Measurements from ENCODE around the gene ATF6.

The ATF6 gene

DNA sequence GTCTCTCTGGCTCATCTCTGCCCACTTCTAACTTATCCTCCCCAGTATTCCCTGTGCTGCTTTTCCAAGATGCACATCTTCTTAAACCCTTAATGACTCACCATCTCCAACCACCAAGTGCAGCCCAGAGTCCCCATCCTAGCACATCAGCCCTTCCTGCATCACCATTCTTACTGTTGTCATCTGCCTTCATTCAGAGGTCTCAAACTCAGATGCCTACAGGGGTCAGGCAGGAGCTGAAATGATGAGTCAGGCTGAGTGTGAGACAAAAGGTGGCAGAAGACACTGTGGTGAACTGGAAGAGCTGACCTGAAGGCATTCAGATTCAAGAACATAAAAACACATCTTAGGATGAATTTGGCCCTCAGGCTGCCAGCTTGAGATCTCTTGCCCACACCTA lies 223.0 kb downstream of the ATF6 start:
- no peaks in the 10 kb centered on the region for H3K36me3 Mint-ChIP-seq (ENCODE audit: low read depth)
- H3K27me3 Mint-ChIP-seq, result no peaks in the 10 kb centered on the region
- peaks cover 4% of the 10 kb centered on the region for H3K9me3 Mint-ChIP-seq
- H3K4me1 Mint-ChIP-seq (ENCODE audit: low read depth), result peaks cover 4% of the 10 kb centered on the region
- DNase-seq, result no peak
- no peak overlapping the region for H3K27ac Mint-ChIP-seq
- H3K4me3 Mint-ChIP-seq, result no peak overlapping the region

DNA sequence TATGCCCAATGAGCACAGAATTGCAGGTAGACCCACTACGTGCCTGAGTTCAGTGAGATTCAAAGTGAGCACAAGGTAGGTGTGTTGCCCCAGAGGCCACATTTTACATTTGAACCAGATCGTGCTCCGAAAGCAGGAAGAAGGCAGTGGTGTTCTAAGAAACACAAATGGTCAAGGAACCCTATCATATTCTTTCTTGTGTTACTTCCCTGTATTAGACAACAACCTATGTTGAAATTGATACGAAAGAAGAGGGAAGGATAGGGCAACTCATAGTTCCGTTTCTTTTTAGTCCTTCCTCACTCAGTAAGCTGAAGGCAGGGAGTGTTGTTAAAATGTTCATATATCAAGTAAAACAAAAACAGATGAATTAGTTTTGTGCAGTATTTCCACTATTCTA lies 223.7 kb downstream of the ATF6 start:
- H3K27me3 Mint-ChIP-seq, result no peaks in the 10 kb centered on the region
- H3K27ac Mint-ChIP-seq, result no peak overlapping the region
- no peaks in the 10 kb centered on the region for H3K36me3 Mint-ChIP-seq (ENCODE audit: low read depth)
- H3K4me3 Mint-ChIP-seq, result no peak overlapping the region
- H3K9me3 Mint-ChIP-seq, result peaks cover 4% of the 10 kb centered on the region
- H3K4me1 Mint-ChIP-seq (ENCODE audit: low read depth), result peaks cover 4% of the 10 kb centered on the region
- no peak for DNase-seq

DNA sequence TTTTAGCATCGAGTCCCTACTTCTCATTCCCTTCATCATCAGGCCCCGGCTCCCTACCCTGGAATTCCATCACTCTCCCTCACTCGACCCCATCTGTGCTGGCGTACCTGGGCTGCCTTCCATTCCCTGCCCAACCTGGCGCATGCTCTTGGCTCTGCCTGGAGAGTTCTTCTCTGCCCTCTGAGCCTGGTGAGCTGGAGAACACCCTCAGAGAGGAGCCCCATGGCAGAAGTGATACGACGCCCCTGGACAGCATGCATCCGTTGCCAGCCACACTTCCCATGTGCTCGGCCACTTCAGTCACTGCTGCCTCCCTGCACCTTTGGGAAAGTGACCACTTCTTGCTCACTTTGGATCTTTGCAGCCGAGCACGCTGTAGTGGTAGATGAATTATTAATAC lies 227.5 kb downstream of the ATF6 start:
- H3K27ac Mint-ChIP-seq, result no peak overlapping the region
- H3K36me3 Mint-ChIP-seq (ENCODE audit: low read depth), result no peaks in the 10 kb centered on the region

DNA sequence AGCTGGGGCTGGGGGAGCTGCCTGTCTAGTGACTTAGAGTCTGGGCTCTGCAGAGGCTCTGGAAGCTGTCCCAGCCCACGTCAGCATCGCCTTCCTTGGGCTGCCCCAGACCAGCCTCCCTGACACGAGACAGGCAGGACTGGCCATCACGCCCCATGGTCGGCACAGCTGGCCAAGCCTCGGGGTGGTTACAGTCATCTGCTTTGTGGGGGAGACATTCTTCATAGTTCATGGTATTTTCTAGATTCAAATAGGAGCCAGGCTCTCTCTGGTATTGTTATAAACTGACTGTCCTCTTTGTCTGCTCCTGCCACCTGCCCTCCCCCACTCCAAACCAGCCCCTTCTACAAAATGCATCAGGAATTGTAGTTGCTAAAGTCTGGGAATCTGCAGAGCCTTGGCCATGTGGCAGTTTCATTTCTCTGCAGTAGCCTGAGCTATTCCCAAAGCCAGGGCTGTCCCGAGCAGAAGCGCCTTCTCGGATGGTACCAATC lies 228.1 kb downstream of the ATF6 start:
- no peak overlapping the region for H3K27ac Mint-ChIP-seq
- H3K4me3 Mint-ChIP-seq, result no peak overlapping the region
- no peaks in the 10 kb centered on the region for H3K27me3 Mint-ChIP-seq
- H3K4me1 Mint-ChIP-seq (ENCODE audit: low read depth), result no peaks in the 10 kb centered on the region
- no peaks in the 10 kb centered on the region for H3K36me3 Mint-ChIP-seq (ENCODE audit: low read depth)
- H3K9me3 Mint-ChIP-seq, result no peaks in the 10 kb centered on the region
- DNase-seq, result no peak

More for the DNA sequence above, 227.5 kb downstream of the ATF6 start:
- no peak overlapping the region for H3K4me3 Mint-ChIP-seq
- no peaks in the 10 kb centered on the region for H3K27me3 Mint-ChIP-seq
- no peak for DNase-seq
- H3K9me3 Mint-ChIP-seq, result no peaks in the 10 kb centered on the region
- H3K4me1 Mint-ChIP-seq (ENCODE audit: low read depth), result peaks cover 4% of the 10 kb centered on the region

DNA sequence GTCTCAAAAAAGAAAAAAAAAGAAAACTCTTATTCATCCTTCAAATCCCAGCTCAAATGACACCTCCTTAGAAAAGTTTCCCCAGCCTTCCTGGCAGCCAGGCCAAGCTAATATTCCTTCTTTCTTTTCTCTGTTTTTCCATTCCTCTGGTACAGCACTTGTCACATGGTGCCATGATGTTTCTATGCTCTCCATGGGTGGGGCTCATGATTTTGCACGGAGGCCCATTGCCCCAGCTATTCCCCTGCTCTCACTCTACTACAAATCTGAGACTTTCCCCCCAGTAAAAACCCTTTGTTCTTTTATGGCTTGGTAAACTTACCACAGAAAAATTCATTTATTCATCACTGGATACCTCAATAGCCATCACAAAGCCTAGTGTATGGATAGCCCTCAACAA lies 231.0 kb downstream of the ATF6 start:
- H3K27ac Mint-ChIP-seq, result no peak overlapping the region
- H3K4me1 Mint-ChIP-seq (ENCODE audit: low read depth), result no peaks in the 10 kb centered on the region
- no peaks in the 10 kb centered on the region for H3K36me3 Mint-ChIP-seq (ENCODE audit: low read depth)
- H3K4me3 Mint-ChIP-seq, result no peak overlapping the region
- H3K27me3 Mint-ChIP-seq, result no peaks in the 10 kb centered on the region
- H3K9me3 Mint-ChIP-seq, result no peaks in the 10 kb centered on the region
- no peak for DNase-seq

DNA sequence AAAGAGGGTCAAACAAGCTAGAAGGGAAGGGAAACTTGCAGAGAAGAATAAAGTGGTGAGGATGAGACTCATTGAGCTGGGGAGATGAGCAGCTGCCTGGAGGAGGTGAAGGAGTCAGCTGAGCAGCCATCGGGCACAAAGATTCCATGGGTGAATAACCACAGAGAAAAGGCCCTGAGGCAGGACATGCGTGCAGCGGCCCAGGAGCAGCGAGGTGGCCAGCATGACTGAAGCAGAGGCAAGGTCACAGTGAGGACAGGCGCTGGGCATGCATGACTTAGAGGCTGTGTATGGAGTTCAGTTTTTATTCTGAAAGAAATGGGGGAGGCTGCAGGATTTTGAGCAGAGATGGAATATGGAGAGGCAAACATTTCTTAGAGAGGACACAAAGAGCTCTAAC lies 232.7 kb downstream of the ATF6 start:
- DNase-seq, result no peak
- Mint-ChIP-seq H3K4me1 (ENCODE audit: low read depth) (peaks cover 4% of the 10 kb centered on the region), H3K27me3 (peaks cover 4% of the 10 kb centered on the region), H3K9me3 (no peaks in the 10 kb centered on the region), H3K36me3 (ENCODE audit: low read depth) (no peaks in the 10 kb centered on the region), H3K27ac (no peak overlapping the region), H3K4me3 (no peak overlapping the region)

DNA sequence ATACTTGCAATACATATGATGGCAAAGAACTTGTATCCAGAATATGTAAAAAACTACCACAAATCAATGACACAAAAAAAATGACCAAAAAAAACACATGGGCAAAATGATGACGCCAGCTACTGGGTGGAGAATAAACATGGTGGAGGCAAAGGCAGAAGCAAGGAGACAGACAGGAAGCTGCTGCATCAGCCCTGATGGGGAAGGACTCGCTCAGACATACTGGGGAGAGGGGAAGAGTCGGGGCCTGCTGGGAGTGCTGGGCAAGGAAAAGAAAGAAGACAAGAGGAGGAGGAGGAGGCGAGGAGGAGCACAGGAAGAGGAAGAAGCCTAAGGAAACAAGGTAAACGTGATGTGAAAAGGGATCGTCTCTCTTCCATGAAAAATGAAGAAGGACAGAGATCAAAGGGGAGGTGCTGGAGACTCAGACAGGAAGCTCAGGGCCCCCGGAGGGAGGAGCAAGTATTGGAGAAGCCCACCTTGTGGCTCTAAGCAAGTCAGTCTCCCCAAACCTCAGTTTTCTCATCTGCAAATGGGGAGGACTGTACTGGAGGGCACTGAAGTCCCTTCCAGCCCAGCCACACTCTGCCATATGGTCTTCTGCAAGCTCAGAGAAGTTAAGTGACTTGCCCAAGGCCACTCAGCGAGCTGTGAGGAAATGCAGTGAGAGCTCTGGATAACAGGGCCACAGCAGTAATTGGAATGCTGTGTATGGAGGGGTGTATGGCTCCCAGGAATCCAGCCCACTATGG lies 233.4 kb downstream of the ATF6 start:
- no peak for DNase-seq
- Mint-ChIP-seq H3K4me3 (no peak overlapping the region), H3K4me1 (ENCODE audit: low read depth) (peaks cover 5% of the 10 kb centered on the region), H3K9me3 (no peaks in the 10 kb centered on the region), H3K27me3 (peaks cover 6% of the 10 kb centered on the region), H3K36me3 (ENCODE audit: low read depth) (no peaks in the 10 kb centered on the region), H3K27ac (no peak overlapping the region)

DNA sequence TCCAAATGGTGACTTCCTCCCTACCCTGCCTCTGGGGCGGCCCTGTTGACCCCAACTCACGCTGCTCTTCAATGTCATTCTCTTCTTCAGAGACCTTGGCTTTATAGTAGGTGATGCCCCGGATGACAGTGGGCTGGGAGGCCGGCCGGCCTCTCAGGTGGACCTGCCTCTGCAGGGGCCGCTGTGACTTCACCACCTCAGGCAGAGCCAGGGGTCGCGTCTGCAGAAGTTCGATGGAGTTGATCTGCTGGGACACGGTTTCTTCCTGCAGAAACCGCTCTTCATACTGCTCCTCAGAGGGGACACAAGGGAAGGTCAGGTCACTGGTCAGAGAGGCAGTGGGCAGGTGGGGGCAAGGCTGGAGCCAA lies 233.9 kb downstream of the ATF6 start:
- Mint-ChIP-seq H3K27ac (no peak overlapping the region), H3K27me3 (peaks cover 11% of the 10 kb centered on the region), H3K4me3 (no peak overlapping the region), H3K36me3 (ENCODE audit: low read depth) (no peaks in the 10 kb centered on the region), H3K9me3 (no peaks in the 10 kb centered on the region), H3K4me1 (ENCODE audit: low read depth) (peaks cover 10% of the 10 kb centered on the region)
- no peak for DNase-seq

DNA sequence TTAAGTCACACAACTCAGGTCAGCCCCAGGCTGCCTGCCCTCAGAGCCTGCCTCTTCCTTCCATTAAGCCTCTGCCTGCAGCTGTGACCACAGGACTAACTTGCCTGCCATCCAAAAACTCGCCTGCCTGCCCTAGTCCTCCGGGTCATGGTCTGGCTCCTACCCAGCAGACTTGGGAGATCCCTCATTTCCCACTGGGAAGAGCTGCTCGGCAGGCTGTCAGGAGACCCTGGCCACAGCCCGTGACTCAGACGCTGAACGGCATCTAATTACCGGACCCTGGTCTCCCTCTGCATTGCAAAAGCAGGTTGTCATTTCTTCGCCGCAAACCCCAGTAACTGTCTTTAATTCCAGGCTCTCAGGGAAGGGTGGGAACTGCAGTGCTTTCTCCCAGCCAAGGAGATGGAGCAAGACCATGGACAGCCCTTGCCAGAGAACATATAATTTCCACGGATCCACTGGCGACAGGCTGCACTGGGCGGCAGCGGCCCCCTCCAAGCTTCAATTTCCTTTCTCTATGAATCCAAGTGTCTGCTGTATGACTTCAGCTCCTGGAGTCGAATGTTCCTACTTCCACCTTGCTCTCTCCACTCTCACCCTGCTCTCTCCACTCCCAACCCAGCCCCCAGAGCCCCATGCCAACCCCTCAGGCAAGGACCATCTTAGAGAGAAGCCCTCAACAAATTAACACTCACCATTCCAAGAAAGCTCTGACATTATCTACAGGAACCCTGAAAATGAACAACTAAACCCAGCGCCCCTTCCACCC lies 237.1 kb downstream of the ATF6 start:
- DNase-seq, result no peak
- Mint-ChIP-seq H3K27ac (no peak overlapping the region), H3K27me3 (peaks cover 11% of the 10 kb centered on the region)

DNA sequence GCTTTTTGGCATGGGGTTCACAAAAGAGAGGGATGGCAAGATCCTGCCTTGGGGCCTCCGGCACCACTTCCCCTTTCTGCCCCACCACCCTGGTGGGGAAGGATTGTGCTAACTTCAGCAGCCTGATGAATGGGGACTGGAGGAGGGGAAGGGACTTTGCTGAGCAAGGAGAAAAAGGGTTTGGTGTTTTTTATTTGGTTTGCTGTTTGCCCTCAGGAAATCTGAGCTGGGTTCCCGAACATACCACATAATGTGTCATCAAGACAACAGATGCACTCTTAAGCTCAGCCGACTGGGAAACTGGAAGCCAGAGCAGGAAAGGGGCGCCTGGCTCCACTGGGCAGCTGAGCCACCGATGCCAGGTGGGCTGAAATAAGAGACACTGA lies 237.7 kb downstream of the ATF6 start:
- DNase-seq, result no peak
- Mint-ChIP-seq H3K36me3 (ENCODE audit: low read depth) (no peaks in the 10 kb centered on the region), H3K4me3 (no peak overlapping the region)

More for the DNA sequence above, 237.1 kb downstream of the ATF6 start:
- peaks cover 10% of the 10 kb centered on the region for H3K4me1 Mint-ChIP-seq (ENCODE audit: low read depth)
- no peaks in the 10 kb centered on the region for H3K36me3 Mint-ChIP-seq (ENCODE audit: low read depth)
- no peaks in the 10 kb centered on the region for H3K9me3 Mint-ChIP-seq
- no peak overlapping the region for H3K4me3 Mint-ChIP-seq

DNA sequence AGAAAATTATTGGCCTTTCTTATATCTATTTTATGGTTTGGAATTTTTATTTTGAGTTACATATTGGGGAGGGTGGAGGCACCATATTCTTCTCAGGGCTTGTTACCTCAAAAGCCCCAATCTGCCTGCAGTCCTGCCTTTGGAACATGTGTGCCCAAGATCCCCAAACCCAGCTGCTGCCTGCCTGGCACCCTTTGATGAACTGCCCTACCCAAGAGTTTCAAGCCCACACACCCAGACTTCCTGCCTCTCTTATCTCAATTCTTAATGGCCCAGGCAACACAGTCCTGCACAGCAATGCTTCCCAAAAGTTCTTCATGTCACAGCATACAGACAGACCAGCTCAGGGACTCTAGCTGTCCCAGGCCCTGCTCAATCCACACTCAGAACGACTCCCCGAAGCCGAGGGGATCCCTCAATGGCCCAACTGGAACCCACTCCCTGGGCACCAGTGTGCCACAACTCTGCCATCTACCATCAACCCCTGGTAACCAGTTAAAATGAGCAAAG lies 238.4 kb downstream of the ATF6 start:
- no peaks in the 10 kb centered on the region for H3K36me3 Mint-ChIP-seq (ENCODE audit: low read depth)
- H3K9me3 Mint-ChIP-seq, result no peaks in the 10 kb centered on the region
- H3K27ac Mint-ChIP-seq, result no peak overlapping the region
- H3K4me1 Mint-ChIP-seq (ENCODE audit: low read depth), result peaks cover 10% of the 10 kb centered on the region
- H3K4me3 Mint-ChIP-seq, result no peak overlapping the region
- no peak for DNase-seq
- H3K27me3 Mint-ChIP-seq, result peaks cover 11% of the 10 kb centered on the region

More for the DNA sequence above, 237.7 kb downstream of the ATF6 start:
- H3K27me3 Mint-ChIP-seq, result peaks cover 11% of the 10 kb centered on the region
- no peak overlapping the region for H3K27ac Mint-ChIP-seq
- H3K9me3 Mint-ChIP-seq, result no peaks in the 10 kb centered on the region
- peaks cover 10% of the 10 kb centered on the region for H3K4me1 Mint-ChIP-seq (ENCODE audit: low read depth)

DNA sequence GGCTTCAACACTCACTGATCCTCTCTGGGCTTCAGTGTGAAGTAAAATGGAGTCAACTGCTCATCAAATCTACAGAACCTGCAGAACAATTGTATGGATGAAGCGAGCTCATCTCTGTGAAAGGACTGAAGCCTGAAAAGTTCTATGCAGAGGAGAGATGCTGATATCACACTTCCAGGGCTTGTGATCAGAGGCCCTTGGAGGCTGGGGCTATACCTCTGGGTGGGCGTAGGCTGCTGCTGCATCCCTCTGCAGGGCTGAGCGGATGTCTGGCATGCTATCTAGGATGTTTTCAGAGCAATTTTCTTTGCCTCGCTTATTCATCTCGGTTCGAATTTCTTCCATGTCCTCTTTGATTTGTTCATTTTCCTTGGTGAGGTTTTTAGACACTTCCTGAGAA lies 240.0 kb downstream of the ATF6 start:
- peaks cover 11% of the 10 kb centered on the region for H3K27me3 Mint-ChIP-seq

DNA sequence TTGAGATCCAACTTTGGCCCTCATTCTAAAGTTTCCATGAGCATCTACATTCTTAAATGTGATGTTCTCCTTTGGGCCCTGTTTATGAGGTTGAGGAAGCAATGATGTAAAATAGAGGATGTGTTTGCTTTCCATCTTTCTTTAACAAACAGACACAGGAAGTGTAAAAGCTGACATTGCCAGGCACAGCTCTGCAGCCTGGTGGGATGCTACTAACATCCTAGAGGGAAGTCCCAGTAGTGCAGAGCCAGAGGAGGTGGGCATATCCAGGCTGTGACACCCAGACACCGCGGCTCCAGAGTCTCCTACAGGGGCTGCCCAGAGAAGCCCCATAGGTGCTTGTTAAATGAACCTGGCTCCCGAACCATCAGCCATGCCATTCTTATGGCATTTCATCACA lies 241.3 kb downstream of the ATF6 start:
- H3K4me3 Mint-ChIP-seq, result no peak overlapping the region
- H3K36me3 Mint-ChIP-seq (ENCODE audit: low read depth), result no peaks in the 10 kb centered on the region
- H3K27ac Mint-ChIP-seq, result no peak overlapping the region
- H3K4me1 Mint-ChIP-seq (ENCODE audit: low read depth), result peaks cover 10% of the 10 kb centered on the region
- no peak for DNase-seq
- H3K9me3 Mint-ChIP-seq, result no peaks in the 10 kb centered on the region
- peaks cover 11% of the 10 kb centered on the region for H3K27me3 Mint-ChIP-seq

More for the DNA sequence above, 240.0 kb downstream of the ATF6 start:
- H3K4me1 Mint-ChIP-seq (ENCODE audit: low read depth), result peaks cover 10% of the 10 kb centered on the region
- no peak overlapping the region for H3K4me3 Mint-ChIP-seq
- DNase-seq, result no peak
- no peaks in the 10 kb centered on the region for H3K36me3 Mint-ChIP-seq (ENCODE audit: low read depth)
- H3K27ac Mint-ChIP-seq, result no peak overlapping the region
- H3K9me3 Mint-ChIP-seq, result no peaks in the 10 kb centered on the region

DNA sequence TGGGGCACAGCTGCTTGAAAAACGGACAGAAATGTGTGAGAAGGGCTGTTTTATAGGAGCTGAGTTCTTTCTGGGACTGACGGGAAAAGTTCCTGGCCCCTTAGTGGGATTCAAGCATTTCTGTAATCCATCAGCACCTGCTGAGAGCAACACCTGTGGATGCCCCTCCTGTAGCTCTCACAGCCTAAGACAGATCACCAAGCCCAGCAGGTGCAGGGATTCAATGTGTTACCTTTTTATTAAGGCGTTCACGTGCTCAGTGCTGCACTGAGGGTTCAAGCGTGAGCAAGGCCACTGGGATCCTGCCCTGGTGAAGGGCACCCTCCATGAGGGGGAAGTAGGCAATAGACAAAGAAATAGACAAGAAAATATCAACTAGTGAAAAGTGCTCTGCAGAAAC lies 242.7 kb downstream of the ATF6 start:
- Mint-ChIP-seq H3K4me3 (no peak overlapping the region), H3K9me3 (peaks cover 2% of the 10 kb centered on the region), H3K4me1 (ENCODE audit: low read depth) (peaks cover 6% of the 10 kb centered on the region), H3K36me3 (ENCODE audit: low read depth) (no peaks in the 10 kb centered on the region), H3K27ac (no peak overlapping the region), H3K27me3 (peaks cover 7% of the 10 kb centered on the region)
- DNase-seq, result no peak

Data from activated T-cell treated with anti-CD3 and anti-CD28 coated beads, Interleukin-2, amount 50 U/mL, for 24 hours (primary cell).